Measurements from ENCODE around the gene GTF2F2. TPM values are rescaled to one million over a fixed set of nuclear protein-coding genes. Genes with fewer than 3 reads are reported as not detected.

The GTF2F2 gene
- total and polyA plus RNA-seq, 9 of the 15 experiments (the other 6 are each of a cell fraction or from before 2014, with no cell fraction given) = 19.7 to 44.8 (median 32.4) TPM

GRCh38 chr13:45256254-45256653 is 135.9 kb downstream of the GTF2F2 start (continued):
- TF ChIP-seq MNT (conservative IDR thresholded peaks at IDR 0.05) = no peak
- no peak for TF ChIP-seq CREBBP (IDR thresholded peaks at IDR 0.05; ENCODE audit: low read depth, low read length)
- TF ChIP-seq NR0B1 (IDR thresholded peaks at IDR 0.05; ENCODE audit: partially characterized antibody) = no peak
- TF ChIP-seq ERF (CRISPR knock-in tag; IDR thresholded peaks at IDR 0.05) = no peak
- TF ChIP-seq FOSL1 (tag; conservative IDR thresholded peaks at IDR 0.05) = no peak

- BruUV-seq (replicated peaks) = no TSS peak
- in situ Hi-C loops (cut with MboI) = no loop called here
- no peak overlapping the region for H3K27ac ChIP-seq (ENCODE audit: extremely low read depth, low read depth, low read length)
- no peak overlapping the region for H3K4me2 ChIP-seq (ENCODE audit: insufficient read depth, low read length)
- intact Hi-C loops (cut with micrococcal nuclease) = no loop called here
- DNase-seq (ENCODE audit: extremely low read depth in 1 of 4, low spot score in 3 of 4) (no peak), FAIRE-seq (no peak), ATAC-seq (no peak)
- peak; percentile 41; the same call in 1 of the 2 replicates for TF ChIP-seq ATF7 (IDR thresholded peaks at IDR 0.05)
- peak; percentile 81 for TF ChIP-seq ATF3 (IDR thresholded peaks at IDR 0.05)
- no peak for TF ChIP-seq ATF3 (CRISPR knock-in tag; conservative IDR thresholded peaks at IDR 0.05)
- TF ChIP-seq MBD2 (IDR thresholded peaks at IDR 0.05; ENCODE audit: borderline replicate concordance, low read depth) = no peak
- TF ChIP-seq FOXA1 (IDR thresholded peaks at IDR 0.05; ENCODE audit: borderline replicate concordance) = no peak
- no peak for TF ChIP-seq CEBPG (CRISPR knock-in tag; IDR thresholded peaks at IDR 0.05)
- TF ChIP-seq CEBPG (tag; conservative IDR thresholded peaks at IDR 0.05 in 1 of 2, IDR thresholded peaks at IDR 0.05 in 1 of 2) = peak; percentile 29 to 48; a peak in 3 of 4 replicates
- H2AFZ ChIP-seq (ENCODE audit: low read depth, low read length) = no peak overlapping the region
- 89% methylated on average over 4 of the region's 4 CpGs for WGBS (ENCODE audit: insufficient coverage, low coverage, missing lambda C conversion rate)
- H3K27me3 ChIP-seq (ENCODE audit: control insufficient read depth in 2 of 2, insufficient read depth in 2 of 2, low read length in 2 of 2) = no peaks in the 10 kb centered on the region
- CTCF ChIA-PET (ENCODE audit: low intra/inter-chr PET ratio) = no interaction called here
- no peaks in the 10 kb centered on the region for H3K9me3 ChIP-seq (replicated peaks; ENCODE audit: control insufficient read depth, insufficient read depth, low read depth, low read length)
- no peak overlapping the region for H3K9ac ChIP-seq (ENCODE audit: insufficient read depth in 1 of 2, low read depth in 2 of 2, low read length in 2 of 2)
- no peaks in the 10 kb centered on the region for H3K4me1 ChIP-seq (replicated peaks in 1 of 2; ENCODE audit: control insufficient read depth in 2 of 2, insufficient read depth in 2 of 2, low read length in 2 of 2)
- H4K20me1 ChIP-seq (replicated peaks; ENCODE audit: control insufficient read depth, insufficient read depth, low read length) = no peaks in the 10 kb centered on the region
- H3K36me3 ChIP-seq (ENCODE audit: control insufficient read depth, insufficient read depth, low read length) = peaks cover 19% of the 10 kb centered on the region; the same call in 2 of the 3 replicates
- H3K79me2 ChIP-seq (ENCODE audit: control insufficient read depth, insufficient read depth, low read length) = no peaks in the 10 kb centered on the region
- no peaks in the 10 kb centered on the region for H3K9me1 ChIP-seq (ENCODE audit: control insufficient read depth, insufficient read depth, low read length)
- no peak overlapping the region for H3K4me3 ChIP-seq
- POLR2A ChIA-PET = no interaction called here
Measured at GRCh38 chr13:45257638-45258333, 137.5 kb downstream of the GTF2F2 start.
